Measurements from ENCODE around the gene CAMK2D. TPM values are rescaled to one million over a fixed set of nuclear protein-coding genes. Genes with fewer than 3 reads are reported as not detected.

Gene CAMK2D
- total RNA-seq, 4 donors from 2014 or later = 62.0 to 122 (median 85.1) TPM

DNA sequence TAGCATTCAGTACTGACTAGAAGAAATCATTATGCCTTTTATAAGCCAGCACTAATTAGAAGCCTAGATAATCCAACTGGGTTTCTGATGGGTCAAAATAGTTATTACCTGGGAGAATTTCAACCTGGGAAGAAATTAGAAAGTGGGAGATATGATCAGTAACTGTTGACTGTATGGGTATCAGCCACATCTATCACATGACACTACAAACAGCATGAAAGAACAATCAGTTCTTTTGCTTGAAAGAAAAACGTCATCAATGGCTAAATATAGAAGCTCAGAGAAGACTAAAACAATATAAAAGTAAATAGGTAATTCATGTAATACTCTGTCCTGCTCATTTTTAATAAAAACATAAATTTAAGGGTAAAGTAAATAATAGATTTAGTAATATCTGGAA is 145.1 kb downstream of the CAMK2D start:
- TF ChIP-seq, protein P1, sequence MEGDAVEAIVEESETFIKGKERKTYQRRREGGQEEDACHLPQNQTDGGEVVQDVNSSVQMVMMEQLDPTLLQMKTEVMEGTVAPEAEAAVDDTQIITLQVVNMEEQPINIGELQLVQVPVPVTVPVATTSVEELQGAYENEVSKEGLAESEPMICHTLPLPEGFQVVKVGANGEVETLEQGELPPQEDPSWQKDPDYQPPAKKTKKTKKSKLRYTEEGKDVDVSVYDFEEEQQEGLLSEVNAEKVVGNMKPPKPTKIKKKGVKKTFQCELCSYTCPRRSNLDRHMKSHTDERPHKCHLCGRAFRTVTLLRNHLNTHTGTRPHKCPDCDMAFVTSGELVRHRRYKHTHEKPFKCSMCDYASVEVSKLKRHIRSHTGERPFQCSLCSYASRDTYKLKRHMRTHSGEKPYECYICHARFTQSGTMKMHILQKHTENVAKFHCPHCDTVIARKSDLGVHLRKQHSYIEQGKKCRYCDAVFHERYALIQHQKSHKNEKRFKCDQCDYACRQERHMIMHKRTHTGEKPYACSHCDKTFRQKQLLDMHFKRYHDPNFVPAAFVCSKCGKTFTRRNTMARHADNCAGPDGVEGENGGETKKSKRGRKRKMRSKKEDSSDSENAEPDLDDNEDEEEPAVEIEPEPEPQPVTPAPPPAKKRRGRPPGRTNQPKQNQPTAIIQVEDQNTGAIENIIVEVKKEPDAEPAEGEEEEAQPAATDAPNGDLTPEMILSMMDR (IDR thresholded peaks at IDR 0.05; ENCODE audit: low read depth) = no peak

DNA sequence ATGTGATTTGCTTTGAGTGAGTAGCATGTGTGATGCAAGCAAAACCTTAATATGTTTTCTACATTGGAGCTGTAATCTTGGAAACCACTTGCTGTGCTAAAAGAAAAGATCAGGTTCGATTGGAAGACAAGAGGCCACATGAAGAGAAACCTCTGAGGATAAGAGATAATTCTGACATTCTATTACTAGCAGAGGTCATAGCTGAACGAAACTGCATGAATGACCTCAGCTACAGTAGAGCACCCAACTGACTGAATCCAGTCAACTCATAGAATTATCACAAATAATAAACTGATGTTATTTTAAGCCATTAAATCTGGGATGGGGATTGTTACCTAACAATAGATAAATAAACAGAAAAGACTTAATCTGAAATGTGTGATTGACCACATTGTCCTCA is 147.1 kb downstream of the CAMK2D start:
- TF ChIP-seq, protein P1 (IDR thresholded peaks at IDR 0.05; ENCODE audit: low read depth) = no peak

DNA sequence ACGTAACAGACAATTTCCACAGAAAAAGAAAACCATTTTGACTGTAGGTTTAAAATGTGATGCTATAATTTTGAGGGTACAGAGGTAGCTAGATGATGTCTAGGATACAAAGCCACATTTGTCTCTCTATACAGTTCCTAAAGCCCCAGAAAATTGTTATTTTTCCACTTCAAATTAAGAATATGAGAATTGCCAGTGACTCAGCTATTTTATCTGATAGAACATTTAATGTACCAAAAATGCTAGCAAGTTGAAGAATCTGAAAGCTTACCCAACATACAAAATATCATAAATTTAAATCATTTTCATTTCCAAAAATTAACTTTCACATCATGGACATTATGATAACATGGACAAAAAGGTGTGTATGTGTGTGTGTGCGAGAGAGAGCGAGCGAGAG is 148.0 kb downstream of the CAMK2D start:
- TF ChIP-seq, protein P1 (IDR thresholded peaks at IDR 0.05; ENCODE audit: low read depth) = no peak

DNA sequence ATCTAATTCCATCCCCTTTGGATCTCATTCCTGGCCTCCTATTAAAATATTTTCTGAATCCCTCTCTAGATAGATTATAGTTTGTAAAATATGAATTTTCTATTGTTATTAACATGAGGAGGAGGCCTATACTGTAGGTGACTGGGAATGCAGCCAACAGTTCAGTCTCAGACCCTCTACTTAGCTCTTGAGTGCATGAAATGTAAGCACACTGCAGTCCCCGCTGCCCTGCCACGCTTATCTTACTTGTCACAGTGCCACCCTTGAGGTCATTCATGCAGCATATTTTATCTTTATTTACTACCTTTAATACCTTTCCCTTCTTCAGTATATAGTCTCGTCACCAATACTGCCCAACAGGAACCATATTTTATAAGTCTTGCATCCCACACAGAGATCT is 151.0 kb downstream of the CAMK2D start:
- TF ChIP-seq, protein P1 (IDR thresholded peaks at IDR 0.05; ENCODE audit: low read depth) = no peak

DNA sequence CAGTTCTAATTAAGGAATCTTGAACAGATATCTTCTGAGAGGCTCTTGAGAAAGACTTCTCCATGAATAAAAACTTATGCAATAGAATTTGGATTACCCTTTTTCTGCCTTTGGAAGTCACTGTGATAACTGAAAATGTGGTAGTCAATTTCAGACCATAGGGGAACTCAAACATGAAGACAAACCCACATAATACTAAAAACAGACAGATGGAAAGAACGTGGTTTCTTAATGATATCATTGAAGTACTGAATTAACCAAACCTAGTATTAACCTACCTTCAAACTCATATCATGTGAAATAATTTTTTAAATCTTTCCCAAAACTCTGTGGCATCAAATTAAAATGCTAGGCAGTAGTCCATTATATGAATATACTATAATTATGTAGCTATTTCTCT is 153.5 kb downstream of the CAMK2D start:
- TF ChIP-seq, protein P1 (IDR thresholded peaks at IDR 0.05; ENCODE audit: low read depth) = no peak

DNA sequence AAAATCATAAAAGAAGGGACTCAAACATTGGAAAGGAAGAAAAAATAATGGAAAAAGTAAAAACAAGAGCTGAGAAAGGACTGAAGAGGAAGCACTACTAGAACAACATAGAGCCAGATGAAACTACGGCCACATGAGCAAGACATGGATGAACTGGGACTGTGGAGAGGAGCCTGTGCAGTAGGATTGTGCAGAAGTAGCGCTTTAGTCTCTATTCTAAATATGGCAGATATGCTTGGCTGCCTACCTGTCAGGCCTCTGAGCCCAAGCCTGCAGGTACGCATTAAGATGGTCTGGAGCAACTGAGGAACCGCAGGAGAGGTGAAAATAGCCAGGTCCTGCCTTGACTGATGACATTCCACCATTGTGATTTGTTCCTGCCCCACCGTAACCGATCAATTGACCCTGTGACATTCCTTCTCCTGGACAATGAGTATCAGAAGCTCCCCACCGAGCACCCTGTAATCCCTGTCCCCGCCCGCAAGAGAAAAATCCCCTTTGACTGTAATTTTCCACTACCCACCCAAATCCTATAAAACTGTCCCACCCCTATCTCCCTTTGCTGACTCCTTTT is 154.3 kb downstream of the CAMK2D start:
- TF ChIP-seq, protein P1 (IDR thresholded peaks at IDR 0.05; ENCODE audit: low read depth) = no peak

DNA sequence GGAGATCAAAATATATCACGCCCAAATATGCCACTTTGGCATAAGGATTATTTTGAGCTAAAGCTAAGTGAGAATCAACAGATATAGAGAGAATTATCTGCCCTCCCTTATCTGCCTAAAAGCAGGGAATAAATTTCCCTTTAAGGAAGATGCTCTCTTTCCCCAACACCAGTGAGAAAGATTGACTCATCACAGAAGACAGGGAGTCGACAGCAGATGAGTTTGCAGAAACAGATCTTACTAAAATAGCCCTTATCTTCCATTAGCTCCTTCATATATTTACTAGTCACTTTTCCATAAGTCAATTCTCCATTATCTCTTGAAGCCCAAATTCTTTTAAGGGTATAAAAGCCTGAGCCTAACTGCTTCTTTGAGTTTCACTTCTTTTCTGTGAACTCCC is 156.6 kb downstream of the CAMK2D start:
- TF ChIP-seq, protein P1 (IDR thresholded peaks at IDR 0.05; ENCODE audit: low read depth) = no peak
